NCI-H1436 (cell line): ENCODE measurements around the gene AK3.
"Not testable (repeated sequence)": the region's sequence is repeated elsewhere in the genome, so short reads cannot be mapped to it uniquely, and the experiment has no call there.

Source experiments
- DNase-seq: peaks from one replicate; lab custom pipeline; 2025; lab: John Stamatoyannopoulos, UW

The AK3 gene

DNA sequence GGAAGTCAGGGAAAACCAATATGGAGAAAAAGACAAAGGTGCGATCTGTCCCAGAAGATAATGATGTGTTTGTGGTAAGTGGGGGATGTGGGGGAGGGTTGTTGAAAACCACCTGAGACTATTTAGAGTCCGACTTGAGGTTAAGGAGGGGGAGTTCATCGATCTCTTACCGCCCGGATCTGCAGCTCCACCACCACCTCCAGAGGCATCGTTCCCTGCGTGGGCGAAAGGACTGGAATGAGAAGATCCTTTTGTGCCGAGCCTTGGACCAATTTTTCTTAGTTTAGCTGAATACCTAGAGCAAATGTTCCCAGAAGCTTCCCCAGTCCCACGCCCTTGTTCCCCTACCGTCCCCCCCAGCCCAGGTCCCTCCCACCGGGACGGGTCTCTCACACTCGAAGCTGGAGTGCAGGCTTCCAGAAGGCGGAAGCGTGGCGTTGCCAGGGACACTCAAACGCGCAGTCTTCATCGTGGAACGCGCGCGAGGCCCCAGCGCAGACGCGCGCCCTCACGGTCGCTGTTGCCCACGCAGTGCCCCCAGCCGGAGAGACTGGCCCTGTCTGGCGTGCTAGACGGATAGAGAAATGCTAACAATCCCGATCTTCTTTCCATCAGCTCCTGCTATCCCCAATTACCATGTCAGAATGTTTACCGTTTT lies 74.8 kb downstream of the AK3 start, which contains the start of gene SPATA6L:
Gene SPATA6L (minus strand): TSS at position 439 of the 658 bp plus-strand sequence. CDS start 230 bp downstream, at position 209.
- peak; percentile 47 for DNase-seq

DNA sequence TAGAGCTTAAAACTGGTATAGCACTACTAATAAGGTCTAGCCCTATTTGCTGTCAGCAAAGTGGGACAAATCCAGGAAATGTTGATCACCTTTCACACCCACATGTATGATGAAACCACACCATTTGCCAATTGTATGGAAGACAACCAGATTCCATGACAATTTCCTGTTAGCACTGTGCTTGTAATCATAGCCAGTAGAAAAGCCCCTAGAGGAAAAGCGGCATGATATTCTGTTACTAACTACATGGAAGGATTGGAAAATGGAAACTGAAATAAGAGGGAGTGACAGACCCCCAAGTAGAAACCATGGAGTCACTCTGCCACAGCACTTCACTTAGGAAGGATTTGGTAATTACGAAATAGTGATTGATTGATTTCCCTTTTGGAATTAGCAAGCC lies 75.6 kb downstream of the AK3 start:
- DNase-seq: no peak

DNA sequence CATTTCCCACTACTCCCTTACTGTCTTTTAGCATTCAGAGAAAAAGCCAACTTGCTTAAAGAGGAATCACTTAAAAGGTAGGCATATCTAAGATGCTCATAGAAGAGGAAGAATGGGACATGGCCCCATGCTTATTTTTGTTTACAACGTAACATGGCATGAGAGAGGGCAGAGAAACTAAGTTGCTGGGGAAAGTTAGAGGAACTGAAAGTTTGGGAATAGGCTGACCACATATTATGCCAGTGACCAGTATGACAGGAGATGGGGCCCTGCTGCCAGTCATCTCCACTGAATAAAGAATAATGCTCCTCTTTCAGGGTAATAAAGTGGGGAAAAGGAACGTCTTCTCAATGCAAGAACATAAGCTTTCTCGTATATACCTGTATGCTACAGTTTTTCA lies 77.0 kb downstream of the AK3 start:
- DNase-seq: no peak

DNA sequence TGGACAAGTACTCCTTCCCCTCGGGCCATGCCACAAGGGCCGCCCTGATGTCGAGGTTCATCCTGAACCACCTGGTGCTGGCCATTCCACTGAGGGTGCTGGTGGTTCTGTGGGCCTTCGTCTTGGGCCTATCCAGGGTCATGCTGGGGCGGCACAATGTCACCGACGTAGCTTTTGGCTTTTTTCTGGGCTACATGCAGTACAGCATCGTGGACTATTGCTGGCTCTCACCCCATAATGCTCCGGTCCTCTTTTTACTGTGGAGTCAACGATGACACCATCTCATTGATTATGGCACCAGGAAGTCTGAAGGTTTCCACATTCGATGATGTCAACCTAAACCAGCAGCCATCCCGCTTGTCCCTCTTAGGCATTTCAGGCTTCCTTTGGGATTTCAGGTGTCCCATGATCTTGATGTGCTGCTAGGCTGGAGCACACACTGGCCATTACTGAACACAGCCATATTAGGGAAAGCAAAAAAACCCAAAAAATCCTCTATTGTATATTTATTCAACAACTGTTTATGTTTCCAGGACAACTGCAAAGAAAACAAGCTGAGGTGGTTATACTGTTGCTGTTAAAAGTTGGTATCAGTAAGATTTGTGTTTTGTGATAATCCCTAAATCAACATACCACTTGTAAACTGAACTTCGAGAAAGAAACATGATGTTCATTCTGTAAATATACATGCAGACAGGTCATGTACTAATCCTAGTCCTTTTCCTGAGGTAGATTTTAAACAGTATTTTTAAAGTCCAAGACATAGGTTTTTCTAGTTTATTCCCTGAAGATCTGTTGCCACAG lies 77.8 kb downstream of the AK3 start:
- DNase-seq: no peak

DNA sequence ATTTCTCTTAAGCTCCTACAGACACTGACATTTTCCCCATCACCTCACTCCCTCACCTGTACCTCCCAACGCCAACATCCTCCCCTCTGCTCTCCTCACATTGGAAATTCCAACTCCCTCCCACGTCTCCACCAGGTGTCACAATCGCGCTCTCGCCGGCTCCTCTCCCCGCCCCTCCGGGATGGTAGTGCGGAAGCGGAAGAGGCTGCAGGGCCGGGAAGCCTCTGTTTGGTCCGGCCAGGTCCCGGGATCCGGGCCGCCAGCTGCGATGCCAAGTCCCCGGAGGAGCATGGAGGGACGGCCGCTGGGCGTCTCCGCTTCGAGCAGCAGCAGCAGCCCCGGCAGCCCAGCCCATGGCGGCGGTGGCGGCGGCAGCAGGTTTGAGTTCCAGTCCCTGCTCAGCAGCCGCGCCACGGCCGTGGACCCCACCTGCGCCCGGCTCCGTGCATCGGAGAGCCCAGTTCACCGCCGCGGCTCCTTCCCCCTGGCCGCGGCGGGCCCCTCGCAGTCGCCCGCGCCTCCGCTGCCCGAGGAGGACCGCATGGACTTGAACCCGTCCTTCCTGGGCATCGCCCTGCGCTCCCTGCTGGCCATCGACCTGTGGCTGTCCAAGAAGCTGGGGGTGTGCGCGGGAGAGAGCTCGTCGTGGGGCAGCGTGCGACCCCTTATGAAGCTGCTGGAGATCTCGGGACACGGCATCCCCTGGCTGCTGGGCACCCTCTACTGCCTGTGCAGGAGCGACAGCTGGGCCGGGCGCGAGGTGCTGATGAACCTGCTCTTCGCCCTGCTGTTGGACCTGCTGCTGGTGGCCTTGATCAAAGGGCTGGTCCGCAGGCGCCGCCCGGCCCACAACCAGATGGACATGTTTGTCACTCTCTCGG lies 78.7 kb downstream of the AK3 start, which contains the start of gene PLPP6:
Gene PLPP6 (plus strand): TSS at position 187 of the 881 bp plus-strand sequence. CDS start 82 bp downstream, at position 269.
- DNase-seq: peak; percentile 80

DNA sequence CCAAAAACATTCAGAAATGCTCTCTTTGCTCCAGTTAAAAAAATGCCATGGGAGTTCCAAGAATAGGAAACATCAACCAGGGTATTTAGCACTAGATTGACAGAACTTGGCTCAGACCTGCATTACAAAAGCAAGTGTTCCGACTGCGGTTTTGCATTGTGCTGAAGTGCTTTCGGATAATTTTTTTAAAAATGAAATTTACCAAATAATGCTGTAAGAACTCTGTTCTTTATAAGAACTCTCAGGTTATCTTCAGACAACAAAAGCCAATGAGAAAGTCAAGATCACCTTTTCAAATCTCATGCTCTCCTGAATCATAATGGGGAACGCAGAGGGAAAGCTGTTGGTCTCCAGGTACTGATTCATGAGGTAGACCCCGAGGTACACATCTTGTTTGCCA lies 79.4 kb downstream of the AK3 start:
- DNase-seq: no peak

DNA sequence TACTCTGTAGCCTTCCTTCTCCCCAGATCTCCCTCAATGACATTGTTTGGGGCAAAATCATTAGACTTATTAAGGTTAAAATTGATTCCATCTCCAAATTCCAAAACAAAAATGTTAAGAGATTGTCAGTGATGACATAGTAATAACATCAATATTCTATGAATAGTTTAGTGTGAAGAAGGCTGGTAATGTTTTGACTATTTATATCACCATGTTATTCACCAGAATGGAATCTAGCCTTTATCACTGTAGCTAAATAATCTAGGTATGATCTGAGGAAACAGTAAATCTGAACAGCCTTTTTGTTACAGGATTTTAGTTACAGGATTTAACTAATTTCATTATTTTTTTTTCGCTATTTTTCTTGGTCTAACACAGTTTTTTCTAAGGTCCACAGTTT lies 79.8 kb downstream of the AK3 start:
- no peak for DNase-seq

DNA sequence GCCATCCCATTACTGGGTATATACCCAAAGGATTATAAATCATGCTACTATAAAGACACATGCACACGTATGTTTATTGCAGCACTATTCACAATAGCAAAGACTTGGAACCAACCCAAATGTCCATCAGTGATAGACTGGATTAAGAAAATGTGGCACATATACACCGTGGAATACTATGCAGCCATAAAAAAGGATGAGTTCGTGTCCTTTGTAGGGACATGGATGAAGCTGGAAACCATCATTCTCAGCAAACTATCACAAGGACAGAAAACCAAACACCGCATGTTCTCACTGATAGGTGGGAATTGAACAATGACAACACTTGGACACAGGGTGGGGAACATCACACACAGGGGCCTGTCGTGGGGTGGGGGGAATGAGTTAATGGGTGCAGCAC lies 80.3 kb downstream of the AK3 start:
- not testable (repeated sequence) for DNase-seq
